NCI-H748 (cell line): ENCODE results near the gene OR6P1.
A peak's percentile ranks its signal among the peaks of the same experiment; 100 is the strongest.

ENCODE experiments used
- DNase-seq: peaks from one replicate; lab custom pipeline; 2025; ENCODE audit not compliant: unreplicated experiment; lab: John Stamatoyannopoulos, UW

OR6P1 gene, protein sequence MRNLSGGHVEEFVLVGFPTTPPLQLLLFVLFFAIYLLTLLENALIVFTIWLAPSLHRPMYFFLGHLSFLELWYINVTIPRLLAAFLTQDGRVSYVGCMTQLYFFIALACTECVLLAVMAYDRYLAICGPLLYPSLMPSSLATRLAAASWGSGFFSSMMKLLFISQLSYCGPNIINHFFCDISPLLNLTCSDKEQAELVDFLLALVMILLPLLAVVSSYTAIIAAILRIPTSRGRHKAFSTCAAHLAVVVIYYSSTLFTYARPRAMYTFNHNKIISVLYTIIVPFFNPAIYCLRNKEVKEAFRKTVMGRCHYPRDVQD

DNA sequence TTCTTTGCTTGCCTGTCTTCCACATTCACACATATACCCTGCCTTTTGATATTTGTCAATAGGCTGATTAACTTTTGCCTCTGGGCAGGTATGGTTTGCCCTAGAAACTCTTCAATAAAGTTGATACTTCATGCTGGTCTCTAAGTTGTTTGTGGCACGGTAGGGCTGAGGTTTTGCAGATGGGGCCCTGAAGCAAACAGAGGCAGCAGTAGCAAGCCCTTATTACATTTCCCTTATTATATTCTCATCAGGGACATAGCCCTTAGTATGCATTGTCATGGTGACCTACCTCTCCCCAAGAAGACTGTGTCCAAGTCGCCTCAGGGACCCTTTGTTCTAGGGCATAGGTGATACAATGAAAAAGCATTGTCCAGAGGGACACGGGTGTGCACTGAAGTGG lies at the start of gene OR6P1:
TSS of gene OR6P1 (minus strand) at position 101 of the 400 bp plus-strand sequence. CDS start 6,976 bp downstream, outside the sequence.
- no peak for DNase-seq

DNA sequence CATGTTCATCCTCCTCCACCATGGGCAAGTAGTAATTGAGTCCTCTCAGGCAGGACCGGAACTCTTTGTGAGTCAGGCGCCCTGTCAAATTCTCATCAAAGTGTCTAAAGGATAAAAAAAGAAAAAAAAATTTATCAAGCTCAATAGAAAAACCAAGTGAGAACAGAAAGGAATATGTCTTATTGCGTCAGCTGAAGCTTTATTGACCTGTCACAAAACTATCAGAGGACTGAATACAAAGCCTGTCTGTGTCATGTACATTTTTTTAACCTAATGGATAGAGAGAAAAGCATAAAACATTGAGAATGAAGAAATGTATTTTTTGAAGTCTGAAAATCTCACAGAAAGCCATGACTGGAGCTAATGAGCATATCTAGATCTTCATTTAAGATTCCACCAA lies 43.4 kb upstream of the OR6P1 start:
- no peak for DNase-seq

DNA sequence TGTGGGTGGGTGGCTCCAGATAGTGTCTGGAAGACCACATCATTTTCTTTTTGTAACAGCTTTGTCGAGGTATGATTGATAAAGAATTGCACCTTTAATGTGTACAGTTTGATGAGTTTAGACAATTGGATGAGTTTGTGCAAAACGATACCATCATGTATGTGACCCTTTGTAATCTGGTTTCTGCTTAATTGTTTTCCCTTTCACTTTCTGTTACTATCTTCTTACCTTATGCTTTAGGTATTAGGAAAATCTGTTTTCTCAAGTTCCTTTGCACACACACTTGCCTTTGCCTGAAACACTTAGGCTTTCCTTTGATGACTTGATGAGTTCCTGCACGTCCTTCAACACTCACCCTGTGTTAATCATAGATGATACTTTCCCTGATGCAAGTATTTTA lies 41.5 kb upstream of the OR6P1 start:
- DNase-seq: no peak

DNA sequence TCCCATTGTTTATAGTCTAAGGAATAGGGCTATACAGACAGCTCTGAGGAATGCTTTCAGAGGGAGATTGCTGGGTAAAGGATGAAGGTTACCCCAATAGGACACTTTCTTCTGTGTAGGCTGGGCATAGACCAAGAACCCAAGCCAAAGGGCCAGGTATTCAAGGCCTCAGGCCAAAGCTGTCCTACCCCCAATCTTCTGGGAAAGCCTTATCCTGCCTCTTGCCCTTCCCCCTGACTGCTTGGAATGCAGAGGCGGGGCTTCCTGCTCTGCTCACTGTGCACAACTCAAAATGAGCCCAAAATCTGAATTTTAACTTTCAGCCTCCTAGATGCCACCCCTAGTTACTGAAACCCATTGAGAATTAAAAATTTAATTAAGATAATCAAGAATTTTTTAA lies 36.9 kb upstream of the OR6P1 start:
- DNase-seq: no peak

DNA sequence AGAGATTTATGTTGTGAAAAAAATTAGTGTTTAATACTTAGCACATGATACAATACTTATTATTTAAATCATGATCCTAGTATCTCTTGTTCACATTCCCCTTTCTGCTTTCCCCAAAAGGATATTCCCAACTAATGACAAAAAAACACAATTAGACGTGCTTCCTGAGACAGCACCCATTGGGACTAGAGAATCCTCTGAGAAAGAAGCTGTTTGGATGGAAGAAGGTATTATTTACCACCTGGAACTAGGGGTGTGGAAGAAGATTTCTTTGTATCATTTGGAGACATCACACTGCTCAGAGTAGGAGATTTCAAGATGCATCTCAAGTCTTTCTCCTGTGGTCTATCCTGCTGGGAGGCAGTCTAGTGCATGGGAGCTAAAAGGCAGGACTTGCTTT lies 34.6 kb upstream of the OR6P1 start, which contains the start of gene OR10Z1:
TSS of gene OR10Z1 (plus strand) at position 301 of the 400 bp plus-strand sequence. CDS start 1,171 bp downstream, outside the sequence.
- no peak for DNase-seq

DNA sequence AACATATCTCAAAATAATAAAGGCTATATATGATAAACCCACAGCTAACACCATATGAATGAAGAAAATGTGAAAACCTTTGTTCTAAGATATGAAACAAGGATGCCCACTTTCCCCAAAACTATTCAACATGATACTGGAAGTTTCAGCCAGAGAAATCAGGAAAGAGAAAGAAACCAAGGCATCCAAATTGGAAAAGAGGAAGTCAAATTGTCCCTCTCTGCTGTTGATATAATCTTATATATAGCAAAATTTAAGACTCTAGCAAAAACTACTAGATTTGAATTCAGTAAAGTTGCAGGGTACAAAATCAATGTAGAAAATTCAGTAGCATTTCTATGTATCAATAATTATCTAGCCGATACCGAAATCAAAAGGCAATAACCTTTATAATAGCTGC lies 30.4 kb upstream of the OR6P1 start:
- DNase-seq: no peak

DNA sequence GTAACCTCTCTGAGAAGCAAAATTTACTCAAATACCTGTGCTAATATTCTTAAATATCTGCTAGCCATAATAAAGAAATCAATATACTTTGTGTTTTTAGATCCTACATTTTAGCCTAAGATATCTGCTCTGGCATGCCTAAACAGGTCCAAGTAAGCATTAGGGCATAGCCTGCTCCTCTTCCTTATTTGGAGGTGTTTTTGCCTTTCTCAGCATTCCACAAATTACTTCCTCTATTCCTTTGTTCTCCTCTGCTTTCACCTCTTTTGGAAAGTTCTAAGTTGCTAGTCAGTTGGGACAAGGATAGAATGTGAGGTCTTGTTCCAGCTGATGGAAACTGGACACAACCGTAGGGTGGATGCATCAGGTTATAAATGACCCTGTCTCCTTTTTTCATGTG lies 16.6 kb upstream of the OR6P1 start:
- DNase-seq: no peak

DNA sequence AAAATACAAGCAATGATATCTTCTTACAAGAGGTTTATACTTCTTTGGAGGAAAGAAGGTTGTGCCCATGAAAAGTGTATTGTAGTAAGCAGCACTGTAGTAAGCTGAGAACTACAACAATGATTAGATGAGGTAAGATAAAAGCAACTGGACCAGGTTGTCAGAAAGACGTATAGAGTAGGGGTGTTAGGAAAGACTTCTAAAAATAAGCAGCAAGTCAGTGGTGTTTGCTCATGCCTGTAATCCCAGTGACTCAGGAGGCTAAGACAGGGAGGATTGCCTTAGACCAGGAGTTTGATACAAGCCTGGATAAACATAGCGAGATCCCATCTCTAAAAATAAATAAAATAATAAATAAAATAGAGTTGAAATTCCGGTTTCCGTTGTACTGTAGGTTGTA lies 13.6 kb upstream of the OR6P1 start:
- no peak for DNase-seq

DNA sequence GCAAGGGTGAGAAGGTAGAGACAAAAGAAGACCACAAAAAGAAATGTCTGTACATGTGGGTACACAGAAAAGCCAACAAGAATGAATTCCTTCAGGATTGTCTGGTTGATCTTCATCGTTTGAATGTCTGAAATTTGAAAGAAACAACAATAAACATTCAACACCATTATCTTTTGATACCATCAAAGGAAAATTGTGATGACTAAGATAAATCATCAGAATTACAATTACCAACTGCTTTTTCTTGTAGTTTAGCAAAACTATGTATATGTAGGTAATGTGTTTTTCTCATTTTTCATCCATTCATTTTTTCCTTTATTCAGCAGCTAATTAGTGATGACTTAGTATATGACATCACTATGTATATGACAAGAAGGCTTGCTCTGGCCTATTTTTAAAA lies 9.4 kb upstream of the OR6P1 start, which contains the start of gene OR10X1:
TSS of gene OR10X1 (minus strand) at position 167 of the 400 bp plus-strand sequence. CDS start at position 167, 0 bp downstream.
- DNase-seq: no peak

DNA sequence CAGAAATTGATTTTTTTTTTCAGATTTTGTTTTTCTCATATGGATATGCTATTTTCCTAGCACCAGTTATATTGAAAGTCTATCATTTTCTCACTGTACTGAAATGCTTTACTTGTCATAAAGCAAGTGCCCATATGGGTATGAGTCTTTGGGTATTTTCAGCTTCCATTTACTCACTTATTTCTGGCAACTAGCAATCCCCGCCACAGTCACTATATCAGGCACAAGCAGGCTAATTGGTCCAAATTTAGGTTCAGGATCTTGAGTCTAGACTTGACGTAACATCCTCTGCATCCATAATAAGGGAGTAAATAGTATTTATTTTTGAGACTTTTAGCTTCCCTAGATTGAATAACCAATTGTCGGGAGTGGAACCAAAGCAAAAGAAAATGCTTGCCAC lies 7.2 kb upstream of the OR6P1 start:
- no peak for DNase-seq

DNA sequence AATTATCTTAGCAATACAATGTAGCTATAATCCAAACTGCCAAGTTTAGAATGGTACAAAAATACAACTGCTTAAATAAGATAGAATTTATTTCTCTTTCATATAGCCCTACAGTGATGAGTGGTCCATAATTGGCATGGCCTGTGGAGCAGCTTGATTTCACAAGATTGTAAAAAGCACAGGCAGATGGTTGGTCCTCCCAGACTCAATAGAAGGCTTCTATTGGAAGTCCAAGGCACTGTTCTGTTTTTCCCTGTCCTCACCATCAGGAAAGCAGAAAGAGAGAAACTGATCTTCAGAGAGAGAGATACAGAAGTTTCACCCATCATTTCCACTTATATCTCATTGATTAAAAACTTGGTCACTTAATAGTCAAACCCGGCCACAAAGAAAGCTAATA lies 1.8 kb upstream of the OR6P1 start:
- no peak for DNase-seq

DNA sequence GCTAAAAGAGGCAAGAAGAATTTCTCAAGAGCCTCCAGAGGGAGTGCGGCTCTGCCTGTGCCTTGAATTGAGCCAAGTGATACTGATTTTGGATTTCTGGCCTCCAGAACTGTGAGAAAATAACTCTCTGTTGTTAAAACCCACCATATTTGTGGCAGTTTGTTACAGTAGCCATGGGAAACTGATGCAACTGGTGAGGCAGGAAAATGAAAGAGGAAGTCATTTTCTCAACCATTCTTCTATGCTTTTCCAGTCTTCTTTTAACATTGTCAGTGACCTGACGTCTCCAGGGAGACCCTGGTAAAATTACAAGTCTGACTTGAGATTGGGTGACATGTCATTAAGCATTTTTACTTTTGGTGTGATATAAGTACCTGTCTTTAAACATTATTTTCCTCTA lies 5.8 kb downstream of the OR6P1 start:
- DNase-seq: no peak

DNA sequence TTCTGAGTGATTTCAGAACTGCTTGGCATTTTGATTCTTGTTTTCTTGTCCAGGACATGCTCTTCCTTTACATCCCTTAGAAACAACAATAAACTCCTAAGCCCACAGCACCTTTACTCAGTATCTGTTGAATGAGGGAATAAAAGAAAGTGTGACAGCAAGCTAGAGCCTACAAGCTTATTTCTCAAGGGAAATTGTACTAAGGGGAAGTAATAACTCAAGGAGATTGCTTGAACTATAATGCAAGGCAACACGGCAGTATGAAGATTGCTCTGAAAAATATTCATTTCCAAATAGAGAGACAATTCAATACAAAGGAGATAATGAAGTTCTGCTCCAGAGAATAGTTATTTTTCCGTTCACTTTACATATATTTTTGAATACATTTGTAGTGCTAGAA lies 6.5 kb downstream of the OR6P1 start:
- no peak for DNase-seq

DNA sequence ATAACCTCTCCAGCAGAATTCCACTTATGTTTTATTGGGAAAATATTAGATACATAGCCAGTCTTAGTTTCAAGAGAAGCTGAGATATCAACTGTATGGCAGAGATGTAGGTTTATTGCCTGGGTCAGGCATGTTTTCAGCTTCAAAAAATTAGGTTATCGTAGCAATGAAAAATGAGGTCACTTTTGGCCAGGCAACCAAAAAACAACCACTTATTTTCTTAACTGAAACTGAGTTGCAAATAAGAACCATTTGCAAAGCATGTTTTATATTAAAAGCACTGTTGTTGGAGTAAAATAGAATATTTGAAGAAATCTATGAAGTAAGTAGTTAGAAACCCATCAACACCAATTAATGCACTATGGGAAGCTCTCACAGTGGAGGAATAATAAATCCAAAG lies 10.7 kb downstream of the OR6P1 start:
- no peak for DNase-seq

DNA sequence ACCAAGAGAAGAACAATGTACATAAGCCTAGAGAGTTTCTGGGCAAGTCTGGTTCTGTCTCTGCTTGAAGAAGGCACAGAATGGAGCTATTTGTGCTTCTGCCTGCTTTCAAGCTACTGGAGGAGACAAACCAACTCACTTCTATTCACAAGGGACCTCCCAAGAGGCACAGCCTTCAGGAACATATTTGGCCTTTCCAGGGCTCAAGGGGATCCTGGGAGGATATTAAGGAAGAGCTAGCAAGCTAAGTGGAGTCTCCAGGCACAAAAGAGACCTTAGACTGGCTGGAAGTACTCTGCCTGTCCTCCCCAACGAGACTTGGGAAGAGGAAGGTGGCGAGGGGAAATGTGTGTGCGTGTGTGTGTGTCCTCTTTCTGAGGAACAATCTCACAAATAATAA lies 16.0 kb downstream of the OR6P1 start, which contains the start of gene OR6Y1:
TSS of gene OR6Y1 (minus strand) at position 54 of the 400 bp plus-strand sequence. CDS start 6,300 bp downstream, outside the sequence.
- no peak for DNase-seq

DNA sequence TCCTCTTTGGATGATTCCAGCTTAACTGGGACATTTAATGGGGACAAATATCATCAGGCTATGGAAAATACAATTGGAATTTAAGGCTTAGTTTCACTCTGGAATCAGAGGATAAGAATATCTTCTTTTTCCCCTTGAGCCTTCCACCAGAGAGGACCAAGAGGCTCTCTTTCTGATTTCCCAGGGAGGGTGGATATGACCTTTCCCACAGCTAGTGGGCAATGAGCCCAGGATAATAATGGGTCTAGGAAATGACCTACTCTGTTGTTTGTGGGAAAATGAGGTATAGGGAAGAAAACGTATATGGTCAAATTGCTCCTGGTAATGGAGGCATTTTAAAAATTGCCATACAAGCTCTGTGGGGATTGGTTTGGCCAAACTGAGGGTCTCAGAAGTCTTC lies 18.1 kb downstream of the OR6P1 start:
- no peak for DNase-seq

DNA sequence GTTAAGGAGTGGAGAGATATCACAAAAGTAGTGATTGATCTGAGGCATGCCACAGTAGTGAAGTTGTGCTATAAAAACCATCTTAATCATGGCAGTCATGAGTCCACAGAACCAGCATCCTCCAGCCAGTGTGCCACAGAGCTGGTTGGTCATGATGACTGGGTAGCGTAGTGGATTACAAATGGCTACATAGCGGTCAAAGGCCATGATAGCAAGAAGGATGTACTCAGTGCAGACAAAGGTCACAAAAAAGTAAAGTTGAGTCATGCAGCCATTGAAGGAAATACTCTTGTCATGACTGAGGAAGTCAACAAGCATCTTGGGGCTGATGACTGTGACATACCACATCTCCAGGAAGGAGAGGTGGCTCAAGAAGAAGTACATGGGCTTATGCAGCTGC lies 22.8 kb downstream of the OR6P1 start:
- no peak for DNase-seq

DNA sequence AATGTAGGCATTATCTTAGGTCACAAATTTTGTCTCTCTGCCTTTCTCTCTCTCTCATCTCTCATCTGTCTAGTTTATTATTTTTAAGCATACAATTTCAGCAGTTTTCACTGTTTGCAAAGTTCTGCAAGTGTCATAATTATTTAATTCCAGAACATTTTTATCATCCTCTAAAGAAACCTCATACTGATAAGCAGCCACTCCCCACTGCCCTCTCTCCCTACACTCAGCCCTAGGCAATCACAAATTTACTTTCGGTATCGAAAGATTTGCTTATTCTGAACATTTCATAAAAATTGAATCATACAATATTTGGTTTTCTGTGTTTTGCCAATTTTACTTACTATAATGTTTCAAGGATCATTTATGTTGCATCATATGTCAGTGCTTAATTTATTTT lies 32.8 kb downstream of the OR6P1 start:
- no peak for DNase-seq

DNA sequence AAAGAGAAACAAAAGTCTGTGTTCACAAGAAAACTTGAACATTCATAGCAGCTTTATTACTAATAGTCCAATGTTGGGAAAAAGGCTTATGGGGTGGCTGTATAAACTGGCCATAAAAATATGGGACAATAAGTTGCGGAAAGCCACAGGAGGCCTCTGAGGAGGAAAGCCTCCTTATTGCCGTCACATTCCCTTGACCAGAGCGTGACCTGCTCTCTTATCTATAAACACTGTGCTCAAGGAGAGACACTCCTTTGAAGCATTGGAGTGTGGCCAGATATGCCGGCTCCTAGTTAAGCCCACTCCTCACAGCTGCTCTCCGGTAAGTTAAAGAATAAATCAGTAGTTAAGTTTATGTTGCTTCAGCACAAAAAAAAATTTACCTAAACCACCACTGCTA lies 35.9 kb downstream of the OR6P1 start:
- DNase-seq: no peak

DNA sequence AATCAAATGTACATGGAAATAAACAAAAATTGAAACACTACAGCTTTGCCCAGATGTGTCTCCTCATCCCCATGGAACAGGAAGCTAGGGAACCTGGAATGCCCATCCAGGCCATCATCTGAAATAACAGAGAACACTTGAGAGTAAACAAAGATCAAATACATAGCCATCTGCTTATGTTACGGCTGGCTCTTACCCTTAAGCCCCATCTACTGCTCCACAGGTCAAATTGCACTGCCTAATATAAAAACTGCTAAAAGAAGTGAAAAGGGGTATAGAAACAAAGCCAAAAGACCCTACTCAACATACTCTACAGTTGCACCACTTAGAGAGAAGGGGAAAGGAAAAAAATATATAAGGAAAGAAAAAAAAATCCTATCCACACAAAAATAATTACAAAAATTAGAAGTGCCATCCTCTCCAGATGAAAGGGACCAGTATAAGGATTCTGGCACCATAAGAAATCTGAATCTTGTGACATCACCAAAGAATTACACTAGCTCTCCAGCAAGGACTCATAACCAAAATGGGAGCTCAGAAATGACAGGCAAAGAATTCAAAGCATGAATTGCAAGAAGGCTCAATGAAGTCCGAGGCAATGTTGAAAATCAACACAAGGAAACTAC lies 43.1 kb downstream of the OR6P1 start:
- DNase-seq: peak; percentile 50

DNA sequence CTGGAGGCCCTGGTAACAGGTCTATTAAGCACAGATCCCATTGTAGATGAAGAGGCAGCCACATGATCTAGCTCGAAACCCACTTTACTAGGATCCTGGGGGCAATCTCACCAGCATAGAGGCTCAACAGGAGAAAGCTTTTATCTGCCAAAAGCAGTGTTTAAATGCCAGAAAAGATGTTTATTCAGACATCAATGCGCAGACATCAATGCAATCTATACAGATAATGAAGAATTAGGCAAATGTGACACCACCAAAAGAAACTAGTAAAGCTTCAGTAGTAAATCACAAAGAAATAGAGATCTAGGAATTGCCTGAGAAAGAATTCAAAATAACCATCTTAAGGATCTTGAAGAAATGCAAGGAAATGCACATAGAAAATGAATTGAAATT lies 48.7 kb downstream of the OR6P1 start:
- no peak for DNase-seq

DNA sequence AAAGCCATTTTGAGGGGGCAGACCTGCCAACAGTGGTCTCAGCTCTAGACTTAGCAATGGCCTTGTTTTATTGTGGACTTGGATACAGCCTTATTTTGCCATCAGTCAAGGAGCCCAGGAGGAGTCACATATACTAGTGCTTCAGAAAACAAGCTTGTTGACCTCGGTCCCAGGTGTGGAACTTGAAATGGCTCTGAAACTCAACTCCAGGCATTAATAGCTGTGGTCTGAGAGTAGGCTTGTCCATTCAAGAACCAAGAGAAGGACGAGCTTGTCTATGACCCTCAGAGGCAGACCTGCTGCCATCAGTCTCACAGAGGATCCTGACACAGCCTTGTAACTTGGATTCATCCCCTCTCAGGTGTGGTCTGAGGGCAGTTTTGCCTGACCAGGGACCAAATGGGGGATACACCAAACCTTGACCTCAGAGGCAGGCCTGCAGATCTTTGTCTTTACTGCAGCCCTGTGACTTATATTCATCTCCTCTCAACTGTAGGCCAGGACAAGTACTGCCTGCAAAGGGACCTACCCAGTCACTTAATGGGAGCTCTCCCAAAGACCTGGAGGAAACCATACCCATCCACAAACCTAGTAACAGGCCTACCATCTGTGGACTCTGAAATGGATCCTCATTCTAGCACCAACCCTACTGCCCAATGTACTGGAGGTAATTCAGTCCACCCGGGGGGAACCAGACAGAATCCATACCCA lies 49.3 kb downstream of the OR6P1 start:
- DNase-seq: no peak
